ENCODE measurements around the gene FOXO3. TPM values are rescaled to one million over a fixed set of nuclear protein-coding genes. Genes with fewer than 3 reads are reported as not detected.

The FOXO3 gene
- total RNA-seq, 1 experiment from 2014 or later = 43.8 TPM

GRCh38 chr6:108576709-108577108 lies 16.0 kb downstream of the FOXO3 start:
- Histone ChIP-seq H3K27me3 (ENCODE audit: control insufficient read depth, insufficient read depth, low read length) (no peaks in the 10 kb centered on the region), H3K4me3 (ENCODE audit: low read depth in 2 of 2, low read length in 2 of 2) (no peak overlapping the region), H3K4me1 (ENCODE audit: control insufficient read depth, insufficient read depth, low read length) (peaks cover 9% of the 10 kb centered on the region), H3K36me3 (ENCODE audit: control insufficient read depth, insufficient read depth, low read length) (no peaks in the 10 kb centered on the region), H3K27ac (ENCODE audit: low read length) (no peak overlapping the region), H3K9me3 (ENCODE audit: control insufficient read depth, insufficient read depth, low read depth, low read length) (no peaks in the 10 kb centered on the region)
- no peak for ATAC-seq
- ChIA-PET CTCF (no interaction called here), POLR2A (no interaction called here)
- in situ Hi-C loops (cut with HindIII; ENCODE audit: low pct_unique_long_range_greater_than_20kb, low sequenced_read_pairs) = no loop called here
- TF ChIP-seq, protein P1, sequence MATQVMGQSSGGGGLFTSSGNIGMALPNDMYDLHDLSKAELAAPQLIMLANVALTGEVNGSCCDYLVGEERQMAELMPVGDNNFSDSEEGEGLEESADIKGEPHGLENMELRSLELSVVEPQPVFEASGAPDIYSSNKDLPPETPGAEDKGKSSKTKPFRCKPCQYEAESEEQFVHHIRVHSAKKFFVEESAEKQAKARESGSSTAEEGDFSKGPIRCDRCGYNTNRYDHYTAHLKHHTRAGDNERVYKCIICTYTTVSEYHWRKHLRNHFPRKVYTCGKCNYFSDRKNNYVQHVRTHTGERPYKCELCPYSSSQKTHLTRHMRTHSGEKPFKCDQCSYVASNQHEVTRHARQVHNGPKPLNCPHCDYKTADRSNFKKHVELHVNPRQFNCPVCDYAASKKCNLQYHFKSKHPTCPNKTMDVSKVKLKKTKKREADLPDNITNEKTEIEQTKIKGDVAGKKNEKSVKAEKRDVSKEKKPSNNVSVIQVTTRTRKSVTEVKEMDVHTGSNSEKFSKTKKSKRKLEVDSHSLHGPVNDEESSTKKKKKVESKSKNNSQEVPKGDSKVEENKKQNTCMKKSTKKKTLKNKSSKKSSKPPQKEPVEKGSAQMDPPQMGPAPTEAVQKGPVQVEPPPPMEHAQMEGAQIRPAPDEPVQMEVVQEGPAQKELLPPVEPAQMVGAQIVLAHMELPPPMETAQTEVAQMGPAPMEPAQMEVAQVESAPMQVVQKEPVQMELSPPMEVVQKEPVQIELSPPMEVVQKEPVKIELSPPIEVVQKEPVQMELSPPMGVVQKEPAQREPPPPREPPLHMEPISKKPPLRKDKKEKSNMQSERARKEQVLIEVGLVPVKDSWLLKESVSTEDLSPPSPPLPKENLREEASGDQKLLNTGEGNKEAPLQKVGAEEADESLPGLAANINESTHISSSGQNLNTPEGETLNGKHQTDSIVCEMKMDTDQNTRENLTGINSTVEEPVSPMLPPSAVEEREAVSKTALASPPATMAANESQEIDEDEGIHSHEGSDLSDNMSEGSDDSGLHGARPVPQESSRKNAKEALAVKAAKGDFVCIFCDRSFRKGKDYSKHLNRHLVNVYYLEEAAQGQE (IDR thresholded peaks at IDR 0.05; ENCODE audit: insufficient read depth in 1 of 2, low read depth in 2 of 2, low read length in 1 of 2) = no peak
- no peak for TF ChIP-seq SIN3A (IDR thresholded peaks at IDR 0.05; ENCODE audit: borderline replicate concordance, insufficient read depth, low read depth, low read length)
- no peak for TF ChIP-seq POLR2AphosphoS5 (IDR thresholded peaks at IDR 0.05; ENCODE audit: low read depth, low read length)
- no peak for TF ChIP-seq TCF7L2 (IDR thresholded peaks at IDR 0.05; ENCODE audit: low read depth, low read length)
- TF ChIP-seq, protein P2, sequence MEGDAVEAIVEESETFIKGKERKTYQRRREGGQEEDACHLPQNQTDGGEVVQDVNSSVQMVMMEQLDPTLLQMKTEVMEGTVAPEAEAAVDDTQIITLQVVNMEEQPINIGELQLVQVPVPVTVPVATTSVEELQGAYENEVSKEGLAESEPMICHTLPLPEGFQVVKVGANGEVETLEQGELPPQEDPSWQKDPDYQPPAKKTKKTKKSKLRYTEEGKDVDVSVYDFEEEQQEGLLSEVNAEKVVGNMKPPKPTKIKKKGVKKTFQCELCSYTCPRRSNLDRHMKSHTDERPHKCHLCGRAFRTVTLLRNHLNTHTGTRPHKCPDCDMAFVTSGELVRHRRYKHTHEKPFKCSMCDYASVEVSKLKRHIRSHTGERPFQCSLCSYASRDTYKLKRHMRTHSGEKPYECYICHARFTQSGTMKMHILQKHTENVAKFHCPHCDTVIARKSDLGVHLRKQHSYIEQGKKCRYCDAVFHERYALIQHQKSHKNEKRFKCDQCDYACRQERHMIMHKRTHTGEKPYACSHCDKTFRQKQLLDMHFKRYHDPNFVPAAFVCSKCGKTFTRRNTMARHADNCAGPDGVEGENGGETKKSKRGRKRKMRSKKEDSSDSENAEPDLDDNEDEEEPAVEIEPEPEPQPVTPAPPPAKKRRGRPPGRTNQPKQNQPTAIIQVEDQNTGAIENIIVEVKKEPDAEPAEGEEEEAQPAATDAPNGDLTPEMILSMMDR (IDR thresholded peaks at IDR 0.05) = no peak
- DNase-seq (ENCODE audit: low read depth, low spot score) = no peak
- BruUV-seq (replicated peaks) = no TSS peak
- intact Hi-C loops (cut with micrococcal nuclease; ENCODE audit: unreplicated experiment) = no loop called here

GRCh38 chr6:108578166-108578565 lies 17.4 kb downstream of the FOXO3 start:
- ChIA-PET POLR2A (interaction anchor here (0.6 kb wide), 1 partner anchor 217 kb away, joined by 7 read pairs; no protein-coding TSS in a partner anchor), CTCF (interaction anchor here (0.6 kb wide), 1 partner anchor 323 kb away, joined by 7 read pairs; no protein-coding TSS in a partner anchor)
- H3K27ac ChIP-seq (ENCODE audit: low read length) = no peak overlapping the region
- peaks cover 13% of the 10 kb centered on the region for H3K4me1 ChIP-seq (ENCODE audit: control insufficient read depth, insufficient read depth, low read length)
- H3K36me3 ChIP-seq (ENCODE audit: control insufficient read depth, insufficient read depth, low read length) = no peaks in the 10 kb centered on the region
- in situ Hi-C loops (cut with HindIII; ENCODE audit: low pct_unique_long_range_greater_than_20kb, low sequenced_read_pairs) (no loop called here), intact Hi-C loops (cut with micrococcal nuclease; ENCODE audit: unreplicated experiment) (no loop called here)
- no TSS peak for BruUV-seq (replicated peaks)
- ATAC-seq (no peak), DNase-seq (ENCODE audit: low read depth, low spot score) (no peak)
- no peak for TF ChIP-seq SIN3A (IDR thresholded peaks at IDR 0.05; ENCODE audit: borderline replicate concordance, insufficient read depth, low read depth, low read length)
- TF ChIP-seq, protein P1 (IDR thresholded peaks at IDR 0.05; ENCODE audit: insufficient read depth in 1 of 2, low read depth in 2 of 2, low read length in 1 of 2) = no peak
- TF ChIP-seq, protein P2 (IDR thresholded peaks at IDR 0.05) = no peak
- no peak for TF ChIP-seq POLR2AphosphoS5 (IDR thresholded peaks at IDR 0.05; ENCODE audit: low read depth, low read length)
- no peak for TF ChIP-seq TCF7L2 (IDR thresholded peaks at IDR 0.05; ENCODE audit: low read depth, low read length)
- H3K9me3 ChIP-seq (ENCODE audit: control insufficient read depth, insufficient read depth, low read depth, low read length) = no peaks in the 10 kb centered on the region
- no peak overlapping the region for H3K4me3 ChIP-seq (ENCODE audit: low read depth in 2 of 2, low read length in 2 of 2)
- H3K27me3 ChIP-seq (ENCODE audit: control insufficient read depth, insufficient read depth, low read length) = no peaks in the 10 kb centered on the region
